Thyroid gland (tissue), 4 donors: ENCODE measurements around the gene PDLIM1. TPM values are rescaled to one million over a fixed set of nuclear protein-coding genes. Genes with fewer than 3 reads are reported as not detected.

Experiments
- DNase-seq, 2 donors: peaks; one replicate each; pipeline ENCODE4 v3.0.0-alpha.2; 2019
- H3K27ac ChIP-seq, 3 donors: fragments of 200-600 bp; sonication (generic); 1 replicate in 2 of 3; 2 replicates in 1 of 3; pipeline ENCODE4 v1.5.1; 2016 to 2019; ENCODE audit warnings: mild to moderate bottlenecking in 1 of 3, moderate library complexity in 1 of 3
- H3K27me3 ChIP-seq: fragments of 200-600 bp; sonication (generic); one replicate; pipeline ENCODE4 v1.5.1; 2019
- H3K36me3 ChIP-seq, 2 donors: fragments of 200-600 bp; sonication (generic); one replicate each; pipeline ENCODE4 v1.5.1; 2016 to 2019
- H3K4me1 ChIP-seq, 2 donors: fragments of 200-600 bp; sonication (generic); one replicate each; pipeline ENCODE4 v1.5.1; 2017 to 2019
- H3K4me3 ChIP-seq, 3 donors: fragments of 200-600 bp; sonication (generic); replicated peaks in 1 of 3; 1 replicate in 2 of 3; 2 replicates in 1 of 3; pipeline ENCODE4 v1.5.1; 2016; ENCODE audit warnings: mild to moderate bottlenecking in 1 of 3
- H3K9me3 ChIP-seq: fragments of 200-600 bp; sonication (generic); one replicate; pipeline ENCODE4 v1.5.1; 2017
- POLR2A ChIP-seq, 2 donors: fragments of 450-650 bp; IDR thresholded peaks; one replicate each; pipeline ENCODE4 v1.6.1; 2017; ENCODE audit warnings: antibody characterized with exemption in 2 of 2, mild to moderate bottlenecking in 2 of 2, moderate library complexity in 1 of 2
- WGBS, 2 donors: methylation state at CpG; one replicate each; pipeline ENCODE4 v1.1.5; 2017; 5-methylcytosine and 5-hydroxymethylcytosine counted together
- intact Hi-C: fragments of 100-400 bp; cut with DNase I; formaldehyde crosslinking; loops from one replicate; pipeline ENCODE4 v1.15.1; 2023
- total RNA-seq, 4 donors: library from RNA; depleted of rRNA; stranded (reverse); fragments of >200 nt; gene quantifications; one replicate each; pipeline ENCODE4 v1.2.3, GENCODE V29; 2016
- TF ChIP-seq, protein P1 (sequence below), 6 experiments: fragments of 200-600 bp in 3 of 6; fragments of 450-650 bp in 3 of 6; sonication (generic) in 3 of 6; IDR thresholded peaks; one replicate each; pipeline ENCODE4 v1.5.1; 2016 to 2019; ENCODE audit warnings: antibody characterized with exemption in 6 of 6, mild to moderate bottlenecking in 2 of 6, inconsistent platforms in 1 of 6, moderate library complexity in 1 of 6

The PDLIM1 gene
- total RNA-seq, 4 donors from 2014 or later, result 67.8 to 158 (median 90.7) TPM

DNA sequence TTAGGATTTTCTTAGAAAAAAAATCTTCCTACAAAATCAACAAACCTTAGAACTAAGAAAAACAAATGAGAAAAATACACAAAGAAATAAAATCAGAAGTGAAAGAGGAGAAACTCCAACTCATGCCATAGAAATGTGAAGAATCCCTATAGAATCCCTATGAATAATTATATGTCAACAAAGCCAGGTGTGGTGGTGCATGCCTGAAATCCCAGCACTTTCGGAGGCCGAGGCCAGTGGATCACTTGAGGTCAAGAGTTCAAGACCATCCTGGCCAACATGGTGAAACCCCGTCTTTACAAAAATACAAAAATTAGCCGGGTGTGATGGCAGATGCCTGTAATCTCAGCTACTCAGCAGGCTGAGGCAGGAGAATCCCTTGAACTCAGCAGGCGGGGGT lies 69.7 kb downstream of the PDLIM1 start:
- Histone ChIP-seq H3K9me3 (no peaks in the 10 kb centered on the region), H3K27ac (no peak overlapping the region), H3K4me1 (no peaks in the 10 kb centered on the region), H3K27me3 (no peaks in the 10 kb centered on the region), H3K4me3 (no peak overlapping the region), H3K36me3 (no peaks in the 10 kb centered on the region)
- intact Hi-C loops, result no loop called here
- no peak for TF ChIP-seq POLR2A (IDR thresholded peaks at IDR 0.05)
- TF ChIP-seq, protein P1, sequence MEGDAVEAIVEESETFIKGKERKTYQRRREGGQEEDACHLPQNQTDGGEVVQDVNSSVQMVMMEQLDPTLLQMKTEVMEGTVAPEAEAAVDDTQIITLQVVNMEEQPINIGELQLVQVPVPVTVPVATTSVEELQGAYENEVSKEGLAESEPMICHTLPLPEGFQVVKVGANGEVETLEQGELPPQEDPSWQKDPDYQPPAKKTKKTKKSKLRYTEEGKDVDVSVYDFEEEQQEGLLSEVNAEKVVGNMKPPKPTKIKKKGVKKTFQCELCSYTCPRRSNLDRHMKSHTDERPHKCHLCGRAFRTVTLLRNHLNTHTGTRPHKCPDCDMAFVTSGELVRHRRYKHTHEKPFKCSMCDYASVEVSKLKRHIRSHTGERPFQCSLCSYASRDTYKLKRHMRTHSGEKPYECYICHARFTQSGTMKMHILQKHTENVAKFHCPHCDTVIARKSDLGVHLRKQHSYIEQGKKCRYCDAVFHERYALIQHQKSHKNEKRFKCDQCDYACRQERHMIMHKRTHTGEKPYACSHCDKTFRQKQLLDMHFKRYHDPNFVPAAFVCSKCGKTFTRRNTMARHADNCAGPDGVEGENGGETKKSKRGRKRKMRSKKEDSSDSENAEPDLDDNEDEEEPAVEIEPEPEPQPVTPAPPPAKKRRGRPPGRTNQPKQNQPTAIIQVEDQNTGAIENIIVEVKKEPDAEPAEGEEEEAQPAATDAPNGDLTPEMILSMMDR (IDR thresholded peaks at IDR 0.05), result no peak
- no peak for DNase-seq
- WGBS, 2 donors, result 89 to 91% methylated on average over 5 of the region's 5 CpGs

DNA sequence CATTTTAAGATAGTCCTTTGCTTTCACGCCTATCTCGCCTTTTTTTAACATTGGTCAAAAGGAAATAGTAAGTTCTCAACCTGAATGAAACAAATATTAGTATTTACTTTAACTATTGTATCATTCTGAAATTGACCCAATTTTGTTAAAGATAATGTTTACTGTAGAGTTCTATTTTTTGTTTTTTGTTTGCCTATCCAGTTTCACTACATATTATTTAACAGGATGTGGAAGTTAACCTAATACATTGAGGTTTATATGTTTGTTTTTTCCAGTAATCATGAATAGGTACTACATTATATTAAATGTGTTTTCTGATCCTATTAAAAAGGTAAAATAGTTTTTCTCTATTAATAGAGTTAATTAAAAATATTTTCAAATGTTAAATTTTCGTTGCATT lies 70.3 kb downstream of the PDLIM1 start:
- DNase-seq, result no peak
- Histone ChIP-seq H3K27ac (no peak overlapping the region), H3K9me3 (no peaks in the 10 kb centered on the region), H3K36me3 (no peaks in the 10 kb centered on the region), H3K27me3 (no peaks in the 10 kb centered on the region), H3K4me3 (no peak overlapping the region), H3K4me1 (no peaks in the 10 kb centered on the region)
- intact Hi-C loops, result no loop called here
- no peak for TF ChIP-seq POLR2A (IDR thresholded peaks at IDR 0.05)
- TF ChIP-seq, protein P1 (IDR thresholded peaks at IDR 0.05), result no peak
- WGBS, 2 donors, result 91 to 92% methylated on average over 3 of the region's 3 CpGs

DNA sequence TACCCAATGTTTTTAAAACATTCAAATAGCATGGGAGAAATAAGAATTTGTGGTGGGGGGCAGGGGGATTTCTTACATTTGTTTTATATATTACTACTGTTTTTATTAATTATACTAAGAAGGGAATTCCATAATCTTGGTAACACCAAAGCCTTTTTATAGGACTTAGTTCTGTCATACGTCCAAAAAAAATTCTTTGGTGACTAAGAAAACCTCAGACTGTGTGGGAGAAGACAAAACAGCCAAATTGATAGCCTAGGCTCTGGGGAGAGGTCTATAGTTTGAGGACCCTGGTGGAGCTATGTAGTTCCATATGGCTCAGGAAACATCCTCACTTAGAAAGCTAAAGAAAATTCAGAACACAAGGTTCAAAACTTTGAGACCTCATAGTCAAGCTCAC lies 73.3 kb downstream of the PDLIM1 start:
- 69 to 81% methylated on average over 1 of the region's 1 CpG for WGBS, 2 donors
- H3K4me1 ChIP-seq, result no peaks in the 10 kb centered on the region
- no peak for DNase-seq
- TF ChIP-seq, protein P1 (IDR thresholded peaks at IDR 0.05), result no peak
- TF ChIP-seq POLR2A (IDR thresholded peaks at IDR 0.05), result no peak
- no peaks in the 10 kb centered on the region for H3K27me3 ChIP-seq
- no peak overlapping the region for H3K4me3 ChIP-seq
- no peaks in the 10 kb centered on the region for H3K9me3 ChIP-seq
- no peak overlapping the region for H3K27ac ChIP-seq
- intact Hi-C loops, result no loop called here
- no peaks in the 10 kb centered on the region for H3K36me3 ChIP-seq

DNA sequence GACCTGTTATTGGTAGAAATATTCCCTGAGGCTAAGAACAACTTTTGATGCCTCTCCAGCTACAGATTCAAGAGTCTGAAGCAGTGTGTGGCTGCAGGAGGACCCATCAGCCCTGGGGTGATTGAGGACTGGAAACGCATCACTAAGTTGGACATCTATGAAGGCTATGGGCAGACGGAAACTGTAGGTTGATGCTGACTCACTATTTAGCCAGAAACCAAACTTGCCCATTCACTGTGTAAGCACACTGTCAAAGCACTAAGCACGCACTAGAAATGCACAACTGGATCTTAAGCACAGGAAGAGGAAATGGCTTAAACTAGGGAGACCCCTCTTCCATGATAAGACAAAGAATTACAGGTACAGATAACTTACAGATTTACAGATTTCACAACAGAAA lies 76.0 kb downstream of the PDLIM1 start:
- H3K27me3 ChIP-seq, result no peaks in the 10 kb centered on the region
- intact Hi-C loops, result no loop called here
- no peaks in the 10 kb centered on the region for H3K9me3 ChIP-seq
- H3K36me3 ChIP-seq, result no peaks in the 10 kb centered on the region
- 25 to 36% methylated on average over 3 of the region's 3 CpGs for WGBS, 2 donors
- H3K27ac ChIP-seq, result no peak overlapping the region
- TF ChIP-seq, protein P1 (IDR thresholded peaks at IDR 0.05), result no peak
- no peak for TF ChIP-seq POLR2A (IDR thresholded peaks at IDR 0.05)
- H3K4me3 ChIP-seq, result no peak overlapping the region
- no peaks in the 10 kb centered on the region for H3K4me1 ChIP-seq
- peak; percentile 12 to 14 for DNase-seq

DNA sequence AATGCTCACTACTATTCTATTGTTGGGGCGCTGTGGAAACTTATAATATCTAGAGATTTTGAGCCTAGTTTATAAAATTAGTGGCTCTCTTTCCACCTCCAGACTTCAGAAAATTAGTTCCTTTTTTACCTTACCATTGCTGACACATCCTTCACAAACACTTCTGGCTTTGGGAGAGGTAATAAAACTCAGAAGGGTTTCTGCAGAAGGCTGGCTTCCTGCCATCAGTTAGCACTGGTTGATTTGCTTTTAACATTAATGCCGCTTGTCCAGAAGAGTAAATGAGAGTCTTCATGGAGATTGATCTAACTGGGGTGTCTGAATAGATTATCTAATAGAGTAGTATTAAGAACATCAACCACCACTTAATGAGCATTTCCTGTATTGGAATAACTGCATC lies 76.4 kb downstream of the PDLIM1 start:
- no peaks in the 10 kb centered on the region for H3K36me3 ChIP-seq
- intact Hi-C loops, result no loop called here

More for the DNA sequence above, 76.4 kb downstream of the PDLIM1 start:
- H3K9me3 ChIP-seq, result no peaks in the 10 kb centered on the region
- H3K4me3 ChIP-seq, result no peak overlapping the region
- WGBS, 2 donors, result 55 to 60% methylated on average over 2 of the region's 2 CpGs
- H3K4me1 ChIP-seq, result no peaks in the 10 kb centered on the region
- no peak overlapping the region for H3K27ac ChIP-seq
- DNase-seq, result peak; percentile 45 to 56
- H3K27me3 ChIP-seq, result no peaks in the 10 kb centered on the region
- TF ChIP-seq POLR2A (IDR thresholded peaks at IDR 0.05), result no peak
- TF ChIP-seq, protein P1 (IDR thresholded peaks at IDR 0.05), result no peak
